Activated T-cell treated with anti-CD3 and anti-CD28 coated beads, Interleukin-2, amount 50 U/mL, for 1 hour (primary cell): Measurements from ENCODE around the gene COX18.

Experiments used
- DNase-seq: peaks from one replicate; pipeline ENCODE4 v3.0.0-alpha.2; 2020

COX18 gene

GRCh38 chr4:73051625-73052024, 17.9 kb downstream of the COX18 start:
- DNase-seq = no peak

- no peak for DNase-seq
Measured at GRCh38 chr4:73045879-73046278, 23.6 kb downstream of the COX18 start.

- DNase-seq = no peak
Measured at GRCh38 chr4:73037057-73037456, 32.5 kb downstream of the COX18 start.

GRCh38 chr4:73036123-73036522, 33.4 kb downstream of the COX18 start:
- DNase-seq = no peak

GRCh38 chr4:73034896-73035295, 34.6 kb downstream of the COX18 start:
- DNase-seq = no peak

GRCh38 chr4:73028621-73029020, 40.9 kb downstream of the COX18 start:
- no peak for DNase-seq

- DNase-seq = no peak
Measured at GRCh38 chr4:73021634-73022033, 47.9 kb downstream of the COX18 start.

- DNase-seq = no peak
Measured at GRCh38 chr4:73019462-73020047, 50.0 kb downstream of the COX18 start.

- no peak for DNase-seq
Measured at GRCh38 chr4:73018595-73018994, 50.9 kb downstream of the COX18 start.

GRCh38 chr4:73013310-73013709, 56.2 kb downstream of the COX18 start:
- no peak for DNase-seq

- no peak for DNase-seq
Measured at GRCh38 chr4:73012673-73013072, 56.8 kb downstream of the COX18 start.

- DNase-seq = no peak
Measured at GRCh38 chr4:73011629-73011985, 57.9 kb downstream of the COX18 start.

GRCh38 chr4:73010789-73011628, 58.5 kb downstream of the COX18 start:
- DNase-seq = no peak

- DNase-seq = no peak
Measured at GRCh38 chr4:73007526-73008100, 61.9 kb downstream of the COX18 start.

- DNase-seq = no peak
Measured at GRCh38 chr4:73006286-73006990, 63.1 kb downstream of the COX18 start.

- no peak for DNase-seq
Measured at GRCh38 chr4:73005514-73005913, 64.0 kb downstream of the COX18 start.
